NCI-H1105 treated with DMSO at 0.1 percent for 48 hours (cell line): ENCODE data around the gene DLG2.

ENCODE experiments used
- DNase-seq: peaks from one replicate; lab custom pipeline; 2025; lab: John Stamatoyannopoulos, UW

The DLG2 gene

DNA sequence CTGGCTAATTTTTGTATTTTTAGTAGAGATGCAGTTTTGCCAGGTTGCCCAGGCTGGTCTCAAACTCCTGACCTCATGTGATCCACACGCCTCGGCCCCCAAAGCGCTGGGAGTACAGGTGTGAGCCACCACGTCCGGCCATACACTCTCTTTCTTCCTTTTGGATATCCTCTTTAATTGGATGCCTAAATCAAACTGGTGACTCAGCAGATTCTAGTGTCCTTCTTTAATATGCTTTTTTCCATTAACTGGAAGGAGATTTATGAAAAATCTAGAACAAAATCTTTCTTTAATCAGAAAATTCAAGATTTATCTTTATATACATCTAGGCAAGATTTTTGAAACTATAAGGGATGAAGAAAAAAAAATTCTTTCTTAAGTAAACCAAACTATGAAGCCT, 1371.7 kb downstream of the DLG2 start:
- no peak for DNase-seq

DNA sequence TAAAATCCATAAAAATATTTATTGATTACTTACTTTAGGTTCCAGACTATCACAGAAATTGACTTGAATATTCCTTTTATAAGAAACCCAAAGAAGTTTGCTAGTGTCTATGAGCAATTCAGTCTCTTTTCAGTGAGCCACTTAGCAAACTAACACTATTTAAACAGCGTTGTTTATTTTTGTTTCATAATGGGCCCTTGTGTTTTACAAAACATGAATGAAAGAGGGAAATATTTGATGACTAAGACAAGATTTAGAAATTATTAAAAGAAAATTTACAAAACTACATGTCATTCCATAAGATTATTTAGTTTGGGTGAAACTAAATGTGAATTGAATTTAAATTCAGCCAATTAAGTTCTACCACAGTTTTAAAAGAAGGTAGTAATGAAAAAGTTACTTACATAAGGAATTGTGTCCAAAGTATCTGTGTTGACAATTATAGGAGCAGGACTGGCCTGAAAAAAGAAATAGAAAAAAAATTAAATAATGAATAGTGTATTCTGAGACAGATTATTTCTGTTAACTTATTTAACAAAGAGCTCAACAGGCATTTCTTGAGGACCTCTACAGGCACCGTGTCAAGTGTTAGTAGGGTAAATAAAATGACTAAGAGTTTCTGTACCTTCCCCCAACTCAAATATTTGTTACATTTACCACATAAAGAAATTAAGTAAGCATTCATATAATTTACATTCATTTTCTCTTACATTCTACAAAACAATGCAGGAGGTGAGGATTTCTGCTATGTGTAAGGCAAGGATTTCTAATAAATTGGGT, 1376.1 kb downstream of the DLG2 start:
- no peak for DNase-seq

DNA sequence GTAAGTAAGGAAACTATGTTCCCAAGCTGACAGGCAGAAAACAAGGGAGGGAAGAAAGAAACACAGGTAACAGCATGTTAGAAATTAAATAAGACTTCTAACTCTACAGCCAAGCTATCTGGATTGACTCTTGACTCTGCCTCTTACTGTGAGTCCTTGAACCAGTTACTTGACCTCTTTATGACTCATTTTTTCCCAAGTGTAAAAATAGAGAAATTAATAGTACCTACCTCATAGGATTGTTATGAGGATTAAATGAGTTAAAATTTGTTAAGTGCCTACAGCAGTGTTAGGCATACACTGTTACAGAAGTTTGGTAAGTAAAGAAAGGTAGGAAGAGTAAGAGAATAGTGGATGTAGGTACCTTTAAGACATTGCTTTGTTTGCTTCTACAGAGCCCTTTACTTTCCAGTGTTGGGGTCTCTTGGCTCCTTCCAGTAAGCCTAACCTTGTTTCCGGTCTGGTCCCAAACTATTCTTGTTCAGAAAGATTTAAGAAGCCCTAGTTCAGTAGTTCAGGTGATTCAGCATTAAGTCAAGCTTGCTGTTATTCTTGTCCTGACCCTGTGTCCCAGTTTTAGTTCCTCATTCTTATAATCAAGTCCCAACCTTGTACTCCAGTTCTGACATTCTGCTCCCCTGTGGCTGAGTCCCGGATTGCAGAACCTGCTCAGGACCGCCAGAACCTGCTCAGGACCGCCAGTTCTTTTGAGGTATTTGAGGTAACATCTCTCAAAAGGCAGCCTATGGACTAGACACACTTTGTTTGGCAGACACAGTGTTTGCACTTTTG, 1377.6 kb downstream of the DLG2 start:
- no peak for DNase-seq

DNA sequence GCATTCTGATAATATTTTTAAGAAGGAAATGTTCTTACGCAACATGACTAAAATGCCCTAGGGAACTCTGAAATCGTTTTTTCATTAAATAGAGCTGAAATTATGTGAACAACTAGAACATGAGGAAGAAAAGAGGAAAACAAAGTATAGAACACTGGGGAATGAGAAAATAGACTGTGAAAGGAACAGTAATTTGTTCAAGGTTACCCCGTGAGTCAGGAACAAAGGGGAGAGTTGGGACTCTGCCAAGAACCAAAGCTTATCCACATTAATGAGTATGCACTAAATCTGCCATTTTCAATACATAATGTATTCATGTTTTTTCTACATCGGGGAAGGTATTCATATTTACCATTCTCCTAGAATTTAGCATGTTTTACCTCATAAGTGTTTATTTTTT, 1379.2 kb downstream of the DLG2 start:
- peak; percentile 43 for DNase-seq

DNA sequence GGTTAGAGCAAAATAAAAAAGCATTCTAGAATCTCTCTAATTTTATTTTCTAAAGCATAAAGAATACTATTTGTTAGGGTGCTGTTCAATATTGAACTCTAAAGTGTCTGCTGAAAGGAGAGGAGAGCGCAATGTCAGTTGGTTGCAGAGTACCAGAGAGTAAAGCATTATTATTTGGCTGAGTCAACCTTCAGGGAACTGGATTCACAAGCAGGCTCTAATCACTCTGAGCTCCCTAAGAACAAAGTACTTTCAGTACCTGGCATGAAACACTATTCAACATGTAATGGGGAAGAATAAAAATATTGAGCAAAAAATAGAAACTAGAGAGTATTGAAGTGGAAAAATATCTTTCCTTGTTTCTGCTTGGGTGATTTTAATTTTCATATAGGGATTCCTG, 1380.0 kb downstream of the DLG2 start:
- DNase-seq = no peak

DNA sequence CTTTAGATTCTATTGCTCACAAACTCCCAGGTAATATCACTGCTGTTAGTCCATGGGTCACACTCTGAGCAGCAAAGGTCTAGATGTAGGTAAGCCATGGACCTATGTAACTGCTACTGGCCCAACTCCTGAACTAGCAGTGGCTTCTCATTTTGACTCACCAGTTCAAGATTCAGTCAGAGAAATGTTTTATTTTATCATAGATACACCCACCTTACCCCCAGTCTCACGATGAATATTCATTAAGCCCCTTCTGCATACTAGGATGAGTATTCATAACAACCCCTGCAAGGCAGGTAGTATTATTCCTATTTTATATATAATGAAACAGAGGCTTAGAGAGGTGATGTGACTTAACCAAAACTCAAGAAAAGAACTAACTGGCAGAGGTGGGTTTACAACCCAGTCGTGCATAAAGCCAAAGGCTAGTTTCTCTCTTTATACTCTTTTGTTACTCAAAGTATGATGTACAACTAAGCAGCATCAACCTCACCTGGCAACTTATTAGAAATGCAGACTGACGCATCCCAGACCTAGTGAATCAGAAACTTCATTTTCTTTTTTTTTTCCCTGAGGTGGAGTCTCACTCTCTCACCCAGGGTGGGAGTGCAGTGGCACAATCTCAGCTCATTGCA, 1383.4 kb downstream of the DLG2 start:
- no peak for DNase-seq

DNA sequence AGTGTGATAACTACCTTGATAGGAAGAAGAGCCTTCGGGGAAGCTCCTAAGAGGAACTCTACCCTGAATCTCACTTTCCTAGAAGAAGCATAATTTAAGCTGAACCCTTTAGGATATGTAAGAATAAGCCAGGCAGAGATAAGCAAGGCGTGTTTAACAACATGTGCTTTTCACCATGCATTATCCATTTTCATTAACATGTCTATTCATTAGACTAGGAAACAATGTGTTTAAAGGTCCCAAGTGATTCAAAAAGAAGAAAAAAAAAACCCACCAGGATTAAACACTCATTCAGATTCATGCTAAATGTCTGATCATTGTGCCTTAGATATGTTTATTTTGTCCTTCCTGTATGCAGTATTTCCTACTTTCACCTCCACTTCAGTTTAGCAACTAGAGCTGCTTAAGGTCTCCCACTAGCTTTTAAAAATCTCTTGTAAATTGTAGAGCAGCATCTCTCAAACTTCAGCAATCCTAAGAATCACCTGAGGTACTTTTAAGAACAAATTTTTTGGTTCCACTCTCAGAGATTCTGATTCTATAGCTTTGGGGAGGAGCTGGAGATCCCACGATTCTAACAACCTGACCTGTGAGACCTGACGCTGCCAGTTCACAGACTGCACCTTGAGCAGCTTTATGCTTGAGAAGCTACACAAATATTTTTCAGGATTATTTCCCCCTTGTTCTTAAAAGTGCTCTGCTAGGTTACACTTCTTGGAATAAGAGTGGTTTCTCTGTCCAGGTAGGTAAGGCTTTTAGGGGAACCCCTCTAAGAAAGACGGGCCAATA, 1385.6 kb downstream of the DLG2 start:
- no peak for DNase-seq

DNA sequence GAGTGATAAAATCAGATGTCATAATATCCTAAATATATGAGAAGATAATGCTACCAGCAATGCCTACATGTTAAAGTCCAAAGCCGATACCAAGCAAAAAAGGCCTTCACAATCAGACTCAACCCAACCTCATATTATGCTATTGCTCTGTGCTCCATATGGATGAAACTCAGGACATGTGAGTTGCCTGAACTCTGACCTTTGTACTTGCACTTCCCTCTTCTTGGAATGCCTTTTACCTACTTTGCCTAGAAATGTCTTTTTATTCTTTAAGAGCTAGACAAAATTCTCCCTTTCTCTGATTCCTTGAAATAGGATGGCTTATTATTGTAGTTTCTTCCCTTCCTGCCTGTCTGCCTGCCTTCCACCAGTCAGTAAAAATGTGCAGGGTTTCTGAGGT, 1386.3 kb downstream of the DLG2 start:
- DNase-seq = no peak

DNA sequence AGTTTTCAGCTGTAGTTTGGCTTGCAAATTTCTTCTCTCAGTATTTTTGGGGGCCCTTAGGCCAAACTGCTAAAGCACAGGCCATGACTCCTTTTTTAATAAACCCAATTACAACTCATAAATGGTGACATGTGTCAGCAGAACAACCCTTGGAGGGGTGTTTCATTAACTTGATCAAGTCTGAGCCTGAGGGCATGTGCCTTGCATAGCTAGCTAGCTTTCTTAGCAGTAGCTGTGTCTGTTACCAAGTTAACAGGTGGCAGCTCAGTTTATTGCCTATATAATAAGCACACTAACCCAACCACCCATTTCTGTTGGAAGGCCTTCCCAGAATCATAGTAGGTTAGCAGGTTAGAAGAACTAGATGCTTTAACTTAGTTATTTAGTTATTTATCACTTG, 1390.7 kb downstream of the DLG2 start:
- no peak for DNase-seq

DNA sequence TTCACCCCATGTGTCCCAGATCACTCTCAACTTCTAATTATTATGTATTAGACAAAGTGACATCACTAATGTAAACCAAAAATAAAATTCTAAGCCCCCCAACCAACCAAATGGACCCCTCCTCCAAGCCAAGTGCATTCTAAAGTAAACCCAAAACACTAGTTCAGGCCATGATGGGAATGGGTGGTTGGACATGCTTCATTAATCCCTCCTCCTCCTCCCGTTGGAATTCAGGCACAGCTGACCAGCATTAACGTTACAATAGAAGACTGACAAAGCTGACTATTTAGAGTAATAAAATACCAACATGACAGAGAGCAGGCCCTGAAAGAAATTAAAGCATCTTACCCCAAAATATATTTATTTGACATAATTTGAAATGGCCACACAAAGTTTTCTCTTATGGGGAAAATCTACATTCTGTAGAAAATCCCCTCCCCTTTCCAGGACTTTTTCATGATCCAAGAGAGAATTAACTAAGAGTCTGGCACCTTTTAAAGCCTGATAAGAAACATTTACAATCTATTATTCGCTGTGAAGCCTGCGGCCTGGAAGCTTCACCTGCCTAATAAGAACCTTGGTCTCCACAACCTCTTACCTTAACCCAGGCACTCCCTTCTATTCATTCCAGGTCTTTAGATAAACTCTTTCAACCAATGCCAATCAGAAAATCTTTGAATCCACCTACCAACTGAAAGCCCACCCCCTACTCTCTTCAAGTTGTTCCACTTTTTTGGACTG, 1392.5 kb downstream of the DLG2 start:
- no peak for DNase-seq

DNA sequence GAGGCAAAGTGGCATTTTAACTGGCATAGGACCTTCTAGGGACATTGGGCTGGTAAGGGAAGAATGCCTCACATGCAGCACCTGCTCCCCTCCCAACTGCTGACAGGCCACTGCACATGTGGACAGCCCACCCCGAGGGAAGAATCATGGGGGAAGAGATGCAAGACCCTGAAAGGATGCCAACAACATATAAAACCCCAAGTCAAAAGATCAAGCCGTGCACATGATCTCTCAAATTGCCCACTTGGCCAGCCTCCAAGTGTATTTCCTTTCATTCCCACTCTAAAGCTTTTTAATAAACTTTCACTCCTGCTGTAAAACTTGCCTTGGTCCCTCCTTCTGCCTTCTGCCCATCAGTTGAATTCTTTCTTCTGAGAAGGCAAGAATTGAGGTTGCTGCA, 1393.1 kb downstream of the DLG2 start:
- peak; percentile 52 for DNase-seq

DNA sequence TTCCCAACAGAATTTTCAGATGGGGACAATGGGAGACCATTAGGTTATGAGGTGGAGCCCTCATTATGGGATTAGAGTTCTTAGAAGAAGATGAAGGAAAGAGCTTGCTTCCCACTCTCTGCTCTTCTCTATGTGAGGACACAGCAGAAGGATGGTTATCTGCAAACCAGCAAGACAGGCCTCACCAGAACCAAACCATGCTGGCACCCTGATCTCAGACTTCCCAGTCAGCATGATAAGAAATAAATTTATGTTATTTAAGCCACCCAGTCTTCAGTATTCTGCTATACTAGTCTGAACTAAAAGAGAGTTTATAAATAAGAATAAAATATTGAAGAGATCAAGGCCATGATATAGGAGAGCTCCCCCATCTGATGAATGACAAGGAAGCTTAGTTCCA, 1394.6 kb downstream of the DLG2 start:
- no peak for DNase-seq

DNA sequence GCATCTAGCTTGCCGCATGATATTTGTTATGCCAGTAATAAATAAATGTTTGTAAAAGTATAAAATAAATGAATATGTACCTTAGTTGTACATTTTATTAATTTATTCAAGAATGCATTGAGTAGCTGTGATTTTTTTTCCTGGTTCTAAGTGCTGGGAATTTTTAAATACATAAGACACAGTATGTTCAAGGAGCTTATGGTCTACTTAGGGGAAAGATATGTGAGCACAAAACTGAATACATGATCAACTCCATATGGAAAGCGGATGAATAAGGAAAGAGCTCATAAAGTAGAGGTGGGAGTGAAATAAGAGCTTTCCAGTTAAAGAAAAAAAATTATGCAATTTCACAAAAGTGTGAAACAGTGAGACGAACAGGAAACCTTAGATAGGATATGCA, 1396.7 kb downstream of the DLG2 start:
- DNase-seq = no peak

DNA sequence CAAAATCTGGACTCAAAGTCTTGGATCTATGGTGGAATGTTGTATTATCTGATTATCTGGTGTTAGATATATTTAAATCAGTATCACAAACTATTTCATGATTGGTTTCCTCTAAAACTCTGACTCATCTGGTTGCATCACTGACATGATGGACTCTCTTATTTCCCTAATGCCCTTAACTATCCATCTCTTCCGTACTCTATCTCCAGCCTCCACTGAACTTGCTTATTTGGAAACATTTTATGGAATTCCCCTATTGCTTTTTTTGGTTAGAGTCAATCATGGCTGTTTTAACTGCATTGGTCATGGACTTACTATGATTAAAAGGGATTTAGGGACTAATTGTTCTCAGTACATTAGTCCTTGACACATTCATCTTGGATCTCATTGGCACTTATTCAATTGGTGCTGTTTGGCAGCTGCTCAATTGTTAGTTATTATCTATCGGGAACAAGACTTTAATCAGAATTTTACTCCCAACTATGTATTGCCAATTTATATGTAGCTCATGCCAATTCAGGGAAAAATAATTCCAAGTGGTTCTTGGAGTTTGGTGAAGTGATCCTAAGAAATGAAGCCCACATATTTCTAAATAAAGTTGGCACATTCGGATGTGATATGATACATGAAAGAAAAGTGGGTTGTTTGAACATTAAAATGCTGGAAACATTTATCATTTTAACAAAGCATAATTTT, 1399.0 kb downstream of the DLG2 start:
- no peak for DNase-seq

DNA sequence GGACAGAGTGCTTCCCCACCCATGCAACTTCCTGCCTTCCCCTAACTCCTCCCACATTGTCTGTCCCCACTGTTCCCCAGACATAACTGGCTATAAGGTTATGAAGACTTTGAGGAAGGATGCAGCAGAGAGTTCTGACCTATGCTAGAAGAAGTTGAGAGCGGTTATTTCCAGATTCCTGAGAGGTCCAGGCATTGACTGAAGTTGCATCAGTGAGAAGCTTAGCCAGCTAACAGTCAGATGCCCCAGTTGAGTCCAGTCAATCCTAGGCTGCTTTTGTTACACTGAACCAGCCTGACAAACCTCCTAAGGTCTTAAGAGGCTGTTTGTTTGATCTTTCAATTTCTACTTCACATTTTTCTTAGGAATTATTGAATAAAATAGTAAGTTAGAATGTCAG, 1403.1 kb downstream of the DLG2 start:
- no peak for DNase-seq

DNA sequence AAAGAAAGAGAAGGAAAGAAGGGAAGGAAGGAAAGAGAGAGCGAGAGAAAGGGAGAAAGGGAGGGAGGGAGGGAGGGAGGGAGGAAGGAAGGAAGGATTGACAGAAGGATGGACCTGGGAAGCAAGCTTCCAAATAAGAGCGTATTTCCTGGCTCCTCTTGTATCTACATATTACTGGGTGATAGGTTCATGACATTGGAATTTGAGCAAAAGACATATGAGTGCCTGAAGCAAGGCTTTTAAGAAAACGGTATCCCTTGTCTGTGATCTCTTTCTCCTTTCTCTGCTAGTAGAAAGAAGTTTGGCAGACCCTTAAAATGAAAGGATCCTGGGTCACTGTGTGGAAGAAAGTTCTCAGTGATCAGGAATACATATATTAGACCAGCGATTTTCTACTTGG, 1408.8 kb downstream of the DLG2 start:
- no peak for DNase-seq

DNA sequence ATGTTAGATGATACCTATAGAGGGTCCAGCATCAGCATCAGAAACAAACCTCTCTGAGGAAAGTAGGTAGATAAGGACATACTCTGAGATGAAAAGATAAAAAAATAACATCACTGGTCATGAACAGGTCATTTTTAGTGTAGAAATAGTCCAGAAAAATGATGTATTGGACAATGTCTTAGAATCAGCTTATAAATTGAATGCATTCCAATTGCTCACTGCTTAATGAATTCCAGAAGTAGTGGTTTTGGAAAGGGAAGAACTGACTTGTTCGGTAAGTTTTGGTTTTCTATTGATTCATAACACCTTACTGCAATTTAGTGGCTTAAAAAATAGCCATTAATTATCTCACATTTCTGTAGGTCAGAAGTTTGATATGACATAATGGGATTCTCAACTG, 1411.5 kb downstream of the DLG2 start:
- DNase-seq = no peak

DNA sequence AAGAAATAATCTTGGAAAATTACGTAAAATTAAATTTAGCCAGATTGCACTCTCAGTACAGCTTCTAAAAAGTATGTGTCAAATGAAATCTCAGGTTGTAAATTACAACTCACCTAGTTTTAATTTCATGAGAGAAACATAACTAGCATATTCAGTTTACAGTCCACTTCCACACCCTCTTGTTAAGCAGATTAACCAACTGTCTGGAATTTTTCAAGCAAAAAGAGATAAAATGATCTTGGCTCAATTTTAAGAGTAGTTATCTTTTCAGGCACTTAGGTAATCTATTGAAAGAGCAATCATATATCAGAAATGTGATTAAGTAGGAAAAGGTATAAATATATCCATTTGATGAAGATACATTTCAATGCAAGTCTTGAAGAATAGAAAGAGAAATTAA, 1412.6 kb downstream of the DLG2 start:
- no peak for DNase-seq

DNA sequence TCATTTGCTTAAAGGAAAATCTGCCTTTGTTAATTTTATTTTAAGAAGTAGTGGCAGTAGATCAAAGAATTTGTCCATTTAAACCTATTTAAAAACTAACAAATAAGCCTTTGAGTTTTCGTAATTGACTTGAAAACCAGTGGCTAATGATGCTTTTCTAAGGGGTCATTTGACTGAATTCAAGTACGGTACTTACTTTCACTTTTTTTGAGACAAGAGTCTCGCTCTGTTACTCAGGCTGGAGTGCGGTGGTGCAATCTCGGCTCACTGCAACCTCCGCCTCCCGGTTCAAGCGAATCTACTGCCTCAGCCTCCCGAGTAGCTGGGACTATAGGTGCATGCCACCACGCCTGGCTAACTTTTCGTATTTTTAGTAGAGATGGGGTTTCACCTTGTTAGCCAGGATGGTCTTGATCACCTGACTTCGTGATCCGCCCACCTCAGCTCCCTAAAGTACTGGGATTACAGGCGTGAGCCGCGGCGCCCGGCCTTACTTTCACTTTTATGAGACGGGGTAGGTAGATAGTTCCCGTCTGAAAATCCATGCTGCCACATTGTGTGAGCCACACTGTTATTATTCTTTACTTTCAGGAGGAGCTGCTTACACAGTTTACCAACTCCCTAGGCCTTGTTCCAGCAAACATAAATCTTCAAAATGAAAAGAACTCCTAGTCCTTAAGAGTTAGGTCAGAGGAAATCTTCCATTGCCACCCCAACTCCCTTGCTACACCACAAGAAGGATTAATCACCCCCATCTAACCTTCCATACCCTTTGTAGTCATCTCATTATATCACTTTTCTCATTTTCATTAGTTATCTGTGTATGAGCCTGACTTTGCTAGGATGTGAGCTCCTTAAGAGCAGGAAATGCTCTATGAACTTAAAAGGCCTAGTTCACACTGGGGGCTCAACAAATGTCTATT, 1414.4 kb downstream of the DLG2 start:
- DNase-seq = peak; percentile 5

DNA sequence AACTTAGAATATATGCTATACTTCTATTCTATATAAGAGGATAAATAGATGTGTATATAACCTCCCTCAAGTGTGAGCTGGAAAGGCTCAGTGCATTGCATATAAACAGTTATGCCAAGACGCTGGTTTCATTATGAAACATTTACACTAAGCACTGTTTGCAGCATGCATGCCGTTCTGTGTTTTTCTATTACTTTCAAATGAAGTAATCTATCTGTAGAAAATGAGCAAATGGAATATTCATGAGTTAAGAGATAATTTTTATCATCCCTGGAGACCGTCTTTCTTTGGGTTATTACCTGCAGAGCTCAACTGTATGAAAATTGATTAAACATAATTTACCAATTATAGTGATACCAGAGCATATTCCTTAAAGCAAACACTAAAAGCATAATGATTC, 1415.2 kb downstream of the DLG2 start:
- no peak for DNase-seq
